Upper lobe of right lung (tissue), 1 donor: ENCODE measurements around the gene NTNG1. TPM values are rescaled to one million over a fixed set of nuclear protein-coding genes. Genes with fewer than 3 reads are reported as not detected.

Experiments used
- ATAC-seq: fragments of 200-7000 bp; cut with Tn5 transposase; one replicate; pipeline ENCODE4 v1.9.1; 2020; ENCODE audit warnings: mild to moderate bottlenecking, moderate library complexity
- DNase-seq: peaks from one replicate; pipeline ENCODE4 v3.0.0-alpha.2; 2020
- H3K27ac ChIP-seq: fragments of 200-600 bp; one replicate; pipeline ENCODE4 v1.8.0; 2022
- H3K27me3 ChIP-seq: fragments of 200-600 bp; one replicate; pipeline ENCODE4 v1.8.0; 2022; ENCODE audit warnings: mild to moderate bottlenecking
- H3K36me3 ChIP-seq: fragments of 200-600 bp; one replicate; pipeline ENCODE4 v1.8.0; 2022
- H3K4me1 ChIP-seq: fragments of 200-600 bp; one replicate; pipeline ENCODE4 v1.8.0; 2022
- H3K4me3 ChIP-seq: fragments of 200-600 bp; one replicate; pipeline ENCODE4 v1.8.0; 2022; ENCODE audit warnings: mild to moderate bottlenecking
- H3K9me3 ChIP-seq: fragments of 200-600 bp; one replicate; pipeline ENCODE4 v1.8.0; 2022
- intact Hi-C: fragments of 100-400 bp; cut with DNase I; formaldehyde crosslinking; loops from one replicate; pipeline ENCODE4 v1.11.0; 2022
- total RNA-seq: library from RNA; stranded (reverse); fragmentation: NEBNext Ultra II Directional; extraction: Animal tissue kit (Norgen Biotek cat#: 25700); gene quantifications from one replicate; pipeline ENCODE4 v1.2.1, GENCODE V29; 2021
- TF ChIP-seq, protein P1 (sequence below): fragments of 200-600 bp; IDR thresholded peaks from one replicate; pipeline ENCODE4 v1.8.0; 2022; ENCODE audit warnings: antibody characterized with exemption
- donor health status: DM: no; HTN: yes; CAD: no; lungs with severe emphysema.

NTNG1 gene
- total RNA-seq, 1 donor from 2014 or later, result 12.6 TPM

DNA sequence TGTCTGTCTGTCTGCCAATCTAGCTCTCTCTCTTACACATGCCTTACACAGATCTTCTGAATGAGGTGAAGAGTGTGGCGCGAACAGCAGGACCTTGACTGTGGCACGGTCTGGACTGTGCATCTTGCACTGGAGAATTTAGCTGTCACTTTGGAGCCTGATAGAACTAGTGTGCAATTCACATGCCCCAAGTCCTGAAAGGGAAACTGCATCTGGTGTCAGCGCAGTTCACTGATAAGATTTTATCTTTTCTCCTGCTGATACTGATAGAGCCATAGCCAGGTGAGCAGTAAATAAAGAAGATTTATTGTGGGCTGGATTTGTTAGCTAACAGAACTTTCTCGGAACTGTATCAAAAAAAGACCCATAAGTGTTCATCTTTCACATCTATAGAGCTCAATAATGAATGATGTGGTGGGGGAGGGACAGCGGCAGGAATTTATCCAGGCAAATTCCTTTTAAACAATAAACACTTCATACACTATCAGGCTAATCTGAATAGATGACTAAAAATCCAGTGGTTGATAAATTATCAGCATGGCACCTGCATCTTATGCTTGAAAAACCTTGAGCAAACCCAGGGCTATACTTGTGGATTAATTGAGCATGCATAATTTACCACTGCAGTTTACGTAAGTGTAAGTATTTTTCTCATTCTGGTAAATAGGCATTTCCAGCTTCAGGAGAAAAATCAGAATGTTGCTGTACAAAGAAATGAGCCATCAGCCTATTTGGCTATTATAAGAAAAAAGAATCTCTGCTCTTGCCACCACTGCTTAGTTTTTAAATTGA is 104.1 kb downstream of the NTNG1 start:
- Histone ChIP-seq H3K9me3 (no peaks in the 10 kb centered on the region), H3K27ac (no peak overlapping the region), H3K36me3 (no peaks in the 10 kb centered on the region), H3K4me1 (no peaks in the 10 kb centered on the region), H3K4me3 (no peak overlapping the region), H3K27me3 (no peaks in the 10 kb centered on the region)
- TF ChIP-seq, protein P1, sequence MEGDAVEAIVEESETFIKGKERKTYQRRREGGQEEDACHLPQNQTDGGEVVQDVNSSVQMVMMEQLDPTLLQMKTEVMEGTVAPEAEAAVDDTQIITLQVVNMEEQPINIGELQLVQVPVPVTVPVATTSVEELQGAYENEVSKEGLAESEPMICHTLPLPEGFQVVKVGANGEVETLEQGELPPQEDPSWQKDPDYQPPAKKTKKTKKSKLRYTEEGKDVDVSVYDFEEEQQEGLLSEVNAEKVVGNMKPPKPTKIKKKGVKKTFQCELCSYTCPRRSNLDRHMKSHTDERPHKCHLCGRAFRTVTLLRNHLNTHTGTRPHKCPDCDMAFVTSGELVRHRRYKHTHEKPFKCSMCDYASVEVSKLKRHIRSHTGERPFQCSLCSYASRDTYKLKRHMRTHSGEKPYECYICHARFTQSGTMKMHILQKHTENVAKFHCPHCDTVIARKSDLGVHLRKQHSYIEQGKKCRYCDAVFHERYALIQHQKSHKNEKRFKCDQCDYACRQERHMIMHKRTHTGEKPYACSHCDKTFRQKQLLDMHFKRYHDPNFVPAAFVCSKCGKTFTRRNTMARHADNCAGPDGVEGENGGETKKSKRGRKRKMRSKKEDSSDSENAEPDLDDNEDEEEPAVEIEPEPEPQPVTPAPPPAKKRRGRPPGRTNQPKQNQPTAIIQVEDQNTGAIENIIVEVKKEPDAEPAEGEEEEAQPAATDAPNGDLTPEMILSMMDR, result no peak
- ATAC-seq, result no peak
- no peak for DNase-seq
- intact Hi-C loops, result no loop called here

DNA sequence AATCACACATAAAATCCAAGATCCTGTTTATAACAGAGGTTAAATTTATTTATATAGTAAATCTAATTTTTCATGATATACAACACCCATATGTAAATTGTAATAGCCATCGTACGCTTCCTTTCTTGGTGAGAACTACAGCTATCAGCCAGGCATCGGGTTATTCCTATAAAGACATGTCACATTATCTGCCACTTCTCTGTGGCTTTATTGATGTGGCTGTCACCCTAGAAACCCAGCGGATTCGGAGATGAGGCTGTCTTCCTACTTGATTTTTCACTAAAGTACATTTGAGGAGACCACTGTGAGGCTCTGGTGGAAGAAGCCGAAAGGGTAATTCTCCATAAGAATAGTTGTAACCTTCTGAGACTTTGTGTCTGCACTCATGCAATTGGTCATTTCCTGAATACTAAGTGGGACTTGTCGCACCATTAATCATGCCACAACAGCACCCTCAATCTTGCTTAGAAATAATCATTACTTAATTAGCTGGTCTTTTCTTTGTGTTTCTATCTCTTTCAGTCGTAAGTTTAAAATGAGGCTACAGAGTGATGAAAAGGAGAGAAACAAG is 106.0 kb downstream of the NTNG1 start:
- ATAC-seq (no peak), DNase-seq (no peak)
- H3K4me1 ChIP-seq, result no peaks in the 10 kb centered on the region
- H3K27me3 ChIP-seq, result no peaks in the 10 kb centered on the region
- intact Hi-C loops, result no loop called here
- H3K36me3 ChIP-seq, result no peaks in the 10 kb centered on the region
- H3K27ac ChIP-seq, result no peak overlapping the region
- TF ChIP-seq, protein P1, result no peak
- no peak overlapping the region for H3K4me3 ChIP-seq
- no peaks in the 10 kb centered on the region for H3K9me3 ChIP-seq

- no peaks in the 10 kb centered on the region for H3K4me1 ChIP-seq
- no peaks in the 10 kb centered on the region for H3K36me3 ChIP-seq
- no peaks in the 10 kb centered on the region for H3K9me3 ChIP-seq
- no peak overlapping the region for H3K27ac ChIP-seq
- H3K4me3 ChIP-seq, result no peak overlapping the region
- intact Hi-C loops, result no loop called here
- ATAC-seq, result no peak
- no peaks in the 10 kb centered on the region for H3K27me3 ChIP-seq
- DNase-seq, result no peak
- TF ChIP-seq, protein P1, result no peak
Measured at GRCh38 chr1:107247679-107248078, 106.8 kb downstream of the NTNG1 start.

DNA sequence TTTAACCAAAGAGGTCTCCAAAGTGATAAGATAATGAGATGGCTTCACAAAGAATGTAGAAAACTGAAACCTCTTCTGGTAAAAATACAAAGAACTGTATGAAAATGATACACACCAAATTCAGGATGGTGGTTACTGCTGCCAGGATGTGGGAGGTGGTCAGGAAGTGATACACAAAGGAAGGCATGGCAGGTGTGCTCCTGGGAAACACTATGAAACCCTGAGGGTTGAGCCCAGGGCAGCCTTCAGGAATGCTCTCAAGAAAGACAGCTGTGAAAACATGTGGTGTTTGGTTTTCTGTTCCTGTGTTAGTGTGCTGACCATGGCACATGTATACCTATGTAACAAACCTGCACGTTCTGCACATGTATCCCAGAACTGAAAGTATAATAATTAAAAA is 109.3 kb downstream of the NTNG1 start:
- TF ChIP-seq, protein P1, result no peak

GRCh38 chr1:107251083-107251482 is 110.2 kb downstream of the NTNG1 start:
- ATAC-seq, result no peak

More for the DNA sequence above, 109.3 kb downstream of the NTNG1 start:
- DNase-seq (no peak), ATAC-seq (no peak)
- Histone ChIP-seq H3K4me1 (no peaks in the 10 kb centered on the region), H3K9me3 (no peaks in the 10 kb centered on the region), H3K27me3 (no peaks in the 10 kb centered on the region), H3K36me3 (no peaks in the 10 kb centered on the region), H3K27ac (no peak overlapping the region), H3K4me3 (no peak overlapping the region)
- intact Hi-C loops, result no loop called here

More at GRCh38 chr1:107251083-107251482, 110.2 kb downstream of the NTNG1 start:
- TF ChIP-seq, protein P1, result no peak
- Histone ChIP-seq H3K27ac (no peak overlapping the region), H3K4me3 (no peak overlapping the region), H3K4me1 (no peaks in the 10 kb centered on the region), H3K36me3 (no peaks in the 10 kb centered on the region), H3K9me3 (no peaks in the 10 kb centered on the region), H3K27me3 (no peaks in the 10 kb centered on the region)
- intact Hi-C loops, result no loop called here
- no peak for DNase-seq
